HEK293T (cell line): Measurements from ENCODE around the gene RALGPS2.

ENCODE experiments used
- CTCF ChIA-PET: fragments of 350-600 bp; formaldehyde crosslinking; extraction: SDS; loops from one replicate; lab custom pipeline; 2021; ENCODE audit warnings: antibody characterized with exemption, inconsistent platforms; lab: Yijun Ruan, JAX
- POLR2A ChIA-PET: fragments of 350-600 bp; formaldehyde crosslinking; extraction: SDS; loops from one replicate; lab custom pipeline; 2020; ENCODE audit warnings: antibody characterized with exemption, inconsistent platforms; lab: Yijun Ruan, JAX
- DNase-seq: peaks from one replicate; pipeline ENCODE4 v3.0.0; 2012; ENCODE audit warnings: mixed read lengths; ENCODE audit errors: extremely low spot score
- ARNT ChIP-seq: fragments of 450-650 bp; IDR thresholded peaks from 2 replicates; pipeline ENCODE4 v1.6.1; 2017; ENCODE audit warnings: mild to moderate bottlenecking
- BHLHE40 ChIP-seq: fragments of 450-650 bp; IDR thresholded peaks from 2 replicates; pipeline ENCODE4 v1.6.1; 2016; ENCODE audit warnings: mild to moderate bottlenecking, moderate library complexity, borderline replicate concordance
- CTBP1 ChIP-seq: fragments of 450-650 bp; IDR thresholded peaks from 2 replicates; pipeline ENCODE4 v1.6.1; 2016; ENCODE audit warnings: borderline replicate concordance
- ELF4 ChIP-seq: fragments of 450-650 bp; IDR thresholded peaks from 2 replicates; pipeline ENCODE4 v1.6.1; 2017; ENCODE audit warnings: antibody characterized with exemption
- FOXA1 ChIP-seq: fragments of 450-650 bp; IDR thresholded peaks from 2 replicates; pipeline ENCODE4 v1.6.1; 2016; ENCODE audit warnings: mild to moderate bottlenecking
- FOXK2 ChIP-seq: fragments of 450-650 bp; IDR thresholded peaks from 2 replicates; pipeline ENCODE4 v1.6.1; 2016; ENCODE audit warnings: mild to moderate bottlenecking
- FOXM1 ChIP-seq: fragments of 450-650 bp; IDR thresholded peaks from 2 replicates; pipeline ENCODE4 v1.6.1; 2017; ENCODE audit warnings: mild to moderate bottlenecking, borderline replicate concordance
- HDGF ChIP-seq: fragments of 450-650 bp; IDR thresholded peaks from 2 replicates; pipeline ENCODE4 v1.6.1; 2017; ENCODE audit warnings: antibody characterized with exemption, borderline replicate concordance
- L3MBTL2 ChIP-seq: fragments of 450-650 bp; conservative IDR thresholded peaks from 2 replicates; pipeline ENCODE4 v1.6.1; 2016; ENCODE audit warnings: mild to moderate bottlenecking
- LEF1 ChIP-seq: fragments of 450-650 bp; IDR thresholded peaks from 2 replicates; pipeline ENCODE4 v1.6.1; 2017; ENCODE audit warnings: mild to moderate bottlenecking, borderline replicate concordance
- NFRKB ChIP-seq: fragments of 450-650 bp; IDR thresholded peaks from 2 replicates; pipeline ENCODE4 v1.6.1; 2016; ENCODE audit warnings: mild to moderate bottlenecking, moderate library complexity
- PKNOX1 ChIP-seq: fragments of 450-650 bp; IDR thresholded peaks from 2 replicates; pipeline ENCODE4 v1.6.1; 2016
- SP1 ChIP-seq: fragments of 450-650 bp; IDR thresholded peaks from 2 replicates; pipeline ENCODE4 v1.6.1; 2017
- SUZ12 ChIP-seq: fragments of 450-650 bp; IDR thresholded peaks from 2 replicates; pipeline ENCODE4 v1.6.1; 2016; ENCODE audit warnings: mild to moderate bottlenecking
- TARDBP ChIP-seq: fragments of 450-650 bp; IDR thresholded peaks from 2 replicates; pipeline ENCODE4 v1.6.1; 2016
- ZNF384 ChIP-seq: fragments of 450-650 bp; IDR thresholded peaks from 2 replicates; pipeline ENCODE4 v1.6.1; 2016

The RALGPS2 gene

GRCh38 chr1:178964469-178965330 lies 239.7 kb downstream of the RALGPS2 start:
- POLR2A ChIA-PET = no interaction called here
- DNase-seq = no peak
- CTCF ChIA-PET = interaction anchor here (0.6 kb wide), 1 partner anchor 137 kb away, joined by 4 read pairs; no protein-coding TSS in a partner anchor
- no peak for TF ChIP-seq FOXA1
- TF ChIP-seq FOXK2 = no peak
- TF ChIP-seq CTBP1 = no peak

- DNase-seq = no peak
- CTCF ChIA-PET = interaction anchor here (0.6 kb wide), 1 partner anchor 990 kb away, joined by 3 read pairs; no protein-coding TSS in a partner anchor
- TF ChIP-seq L3MBTL2 = no peak
- TF ChIP-seq TARDBP = no peak
- no peak for TF ChIP-seq NFRKB
- TF ChIP-seq ZNF384 = no peak
- TF ChIP-seq HDGF = no peak
- TF ChIP-seq FOXK2 = no peak
- no peak for TF ChIP-seq FOXM1
- TF ChIP-seq SUZ12 = no peak
- no peak for TF ChIP-seq ELF4
- TF ChIP-seq ARNT = no peak
- no peak for TF ChIP-seq SP1
- POLR2A ChIA-PET = no interaction called here
Observed at GRCh38 chr1:178966312-178966711, 241.3 kb downstream of the RALGPS2 start.

- TF ChIP-seq FOXM1 (no peak), TARDBP (no peak), FOXA1 (no peak), SP1 (no peak), NFRKB (no peak), ZNF384 (no peak), CTBP1 (no peak), BHLHE40 (no peak), SUZ12 (no peak), L3MBTL2 (no peak), FOXK2 (no peak), ELF4 (no peak), HDGF (no peak), LEF1 (no peak), PKNOX1 (no peak), ARNT (no peak)
- ChIA-PET POLR2A (no interaction called here), CTCF (no interaction called here)
- DNase-seq = no peak
Observed at GRCh38 chr1:178969226-178969987, 244.4 kb downstream of the RALGPS2 start.

- TF ChIP-seq SUZ12 = no peak
- no peak for TF ChIP-seq TARDBP
- no peak for TF ChIP-seq ELF4
- no peak for TF ChIP-seq FOXA1
- no peak for TF ChIP-seq SP1
- TF ChIP-seq HDGF = no peak
- no peak for TF ChIP-seq FOXM1
- no peak for TF ChIP-seq LEF1
- no peak for TF ChIP-seq ARNT
- no peak for TF ChIP-seq NFRKB
- TF ChIP-seq BHLHE40 = no peak
- ChIA-PET POLR2A (no interaction called here), CTCF (no interaction called here)
- no peak for DNase-seq
Observed at GRCh38 chr1:178970184-178970583, 245.1 kb downstream of the RALGPS2 start.
